Measurements from ENCODE around the gene SPAG8. TPM values are rescaled to one million over a fixed set of nuclear protein-coding genes. Genes with fewer than 3 reads are reported as not detected.

The SPAG8 gene
- polyA plus RNA-seq, 2 of the 4 experiments (the other 2 are of a cell fraction) = 0.31 to 0.45 TPM

DNA sequence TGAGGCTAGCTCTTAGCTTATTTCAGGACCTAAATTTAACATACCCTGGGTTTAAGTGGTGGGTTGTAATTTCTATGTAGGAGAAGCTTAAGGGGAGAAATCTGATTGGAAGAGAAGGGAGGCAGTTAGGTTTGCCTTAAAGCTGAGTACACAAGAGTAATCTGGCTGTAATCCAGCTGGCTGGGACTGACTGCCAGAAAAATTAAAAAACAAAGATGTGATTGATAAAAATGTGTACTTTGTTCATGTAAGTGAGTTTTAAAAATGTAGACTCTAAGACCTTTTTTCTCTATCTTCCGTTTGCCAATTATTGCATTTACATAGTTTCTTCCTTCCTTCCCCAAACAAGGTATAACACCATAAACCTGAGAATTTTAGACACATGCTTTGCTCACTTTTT, 40.5 kb downstream of the SPAG8 start (continued):
- TF ChIP-seq, protein P1, sequence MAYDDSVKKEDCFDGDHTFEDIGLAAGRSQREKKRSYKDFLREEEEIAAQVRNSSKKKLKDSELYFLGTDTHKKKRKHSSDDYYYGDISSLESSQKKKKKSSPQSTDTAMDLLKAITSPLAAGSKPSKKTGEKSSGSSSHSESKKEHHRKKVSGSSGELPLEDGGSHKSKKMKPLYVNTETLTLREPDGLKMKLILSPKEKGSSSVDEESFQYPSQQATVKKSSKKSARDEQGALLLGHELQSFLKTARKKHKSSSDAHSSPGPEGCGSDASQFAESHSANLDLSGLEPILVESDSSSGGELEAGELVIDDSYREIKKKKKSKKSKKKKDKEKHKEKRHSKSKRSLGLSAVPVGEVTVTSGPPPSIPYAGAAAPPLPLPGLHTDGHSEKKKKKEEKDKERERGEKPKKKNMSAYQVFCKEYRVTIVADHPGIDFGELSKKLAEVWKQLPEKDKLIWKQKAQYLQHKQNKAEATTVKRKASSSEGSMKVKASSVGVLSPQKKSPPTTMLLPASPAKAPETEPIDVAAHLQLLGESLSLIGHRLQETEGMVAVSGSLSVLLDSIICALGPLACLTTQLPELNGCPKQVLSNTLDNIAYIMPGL (CRISPR knock-in tag; IDR thresholded peaks at IDR 0.05; ENCODE audit: borderline replicate concordance) = no peak
- TF ChIP-seq ZNF302 (CRISPR knock-in tag; IDR thresholded peaks at IDR 0.05) (no peak), RNF2 (IDR thresholded peaks at IDR 0.05; ENCODE audit: borderline replicate concordance, low read depth) (no peak), HOXB13 (CRISPR knock-in tag; IDR thresholded peaks at IDR 0.05; ENCODE audit: low read depth) (no peak), RAD21 (conservative IDR thresholded peaks at IDR 0.05 in 1 of 2, IDR thresholded peaks at IDR 0.05 in 1 of 2) (no peak)
- TF ChIP-seq, protein P2, sequence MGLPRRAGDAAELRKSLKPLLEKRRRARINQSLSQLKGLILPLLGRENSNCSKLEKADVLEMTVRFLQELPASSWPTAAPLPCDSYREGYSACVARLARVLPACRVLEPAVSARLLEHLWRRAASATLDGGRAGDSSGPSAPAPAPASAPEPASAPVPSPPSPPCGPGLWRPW (IDR thresholded peaks at IDR 0.05) = no peak

DNA sequence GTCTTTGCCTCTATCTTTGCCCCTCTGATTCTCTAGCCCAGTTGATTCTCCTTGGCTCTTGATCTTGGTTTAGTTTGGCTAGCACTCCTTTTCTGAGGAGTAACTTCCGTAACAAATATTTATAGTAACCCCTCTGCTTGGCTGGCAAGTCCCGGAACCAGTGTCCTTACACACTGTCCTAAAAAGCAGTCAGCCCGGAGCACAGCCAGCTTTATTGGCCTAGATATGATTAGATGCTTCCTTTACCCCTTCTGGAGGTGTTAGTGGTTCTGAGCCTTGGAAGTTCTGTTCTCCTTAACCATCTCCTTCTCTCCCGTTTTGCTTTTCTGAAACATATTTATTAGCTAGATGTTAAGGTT, 41.0 kb downstream of the SPAG8 start:
- Histone ChIP-seq H3K9me3 (no peaks in the 10 kb centered on the region), H3K27ac (no peak overlapping the region), H3K4me3 (no peak overlapping the region), H3K4me1 (peaks cover 23% of the 10 kb centered on the region), H3K4me2 (peak overlapping the region; percentile 61)
- ChIA-PET POLR2A (interaction anchor here (0.9 kb wide), 1 partner anchor 14 kb away, joined by 4 read pairs; no protein-coding TSS in a partner anchor), CTCF (interaction anchor here (0.8 to 13.6 kb wide), 7 partner anchors 15 to 121 kb away, joined by 3 to 122 read pairs (median 6); partner anchors contain the start of gene SPAG8)
- TF ChIP-seq ZFP36 (IDR thresholded peaks at IDR 0.05; ENCODE audit: borderline replicate concordance, partially characterized antibody) (no peak), PHF8 (IDR thresholded peaks at IDR 0.05; ENCODE audit: borderline replicate concordance, low read depth) (no peak), EHMT2 (IDR thresholded peaks at IDR 0.05; ENCODE audit: low read depth) (no peak), NR3C1 (IDR thresholded peaks at IDR 0.05) (no peak), ESRRA (IDR thresholded peaks at IDR 0.05; ENCODE audit: borderline replicate concordance, low read length) (no peak), SREBF2 (IDR thresholded peaks at IDR 0.05) (no peak), MAFK (IDR thresholded peaks at IDR 0.05; ENCODE audit: partially characterized antibody) (no peak), ZSCAN20 (CRISPR knock-in tag; IDR thresholded peaks at IDR 0.05) (no peak), JUNB (IDR thresholded peaks at IDR 0.05) (no peak), EHF (CRISPR knock-in tag; IDR thresholded peaks at IDR 0.05) (no peak)
- TF ChIP-seq, protein P3, sequence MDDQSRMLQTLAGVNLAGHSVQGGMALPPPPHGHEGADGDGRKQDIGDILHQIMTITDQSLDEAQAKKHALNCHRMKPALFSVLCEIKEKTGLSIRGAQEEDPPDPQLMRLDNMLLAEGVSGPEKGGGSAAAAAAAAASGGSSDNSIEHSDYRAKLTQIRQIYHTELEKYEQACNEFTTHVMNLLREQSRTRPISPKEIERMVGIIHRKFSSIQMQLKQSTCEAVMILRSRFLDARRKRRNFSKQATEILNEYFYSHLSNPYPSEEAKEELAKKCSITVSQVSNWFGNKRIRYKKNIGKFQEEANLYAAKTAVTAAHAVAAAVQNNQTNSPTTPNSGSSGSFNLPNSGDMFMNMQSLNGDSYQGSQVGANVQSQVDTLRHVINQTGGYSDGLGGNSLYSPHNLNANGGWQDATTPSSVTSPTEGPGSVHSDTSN (IDR thresholded peaks at IDR 0.05) = no peak
- TF ChIP-seq, protein P4, sequence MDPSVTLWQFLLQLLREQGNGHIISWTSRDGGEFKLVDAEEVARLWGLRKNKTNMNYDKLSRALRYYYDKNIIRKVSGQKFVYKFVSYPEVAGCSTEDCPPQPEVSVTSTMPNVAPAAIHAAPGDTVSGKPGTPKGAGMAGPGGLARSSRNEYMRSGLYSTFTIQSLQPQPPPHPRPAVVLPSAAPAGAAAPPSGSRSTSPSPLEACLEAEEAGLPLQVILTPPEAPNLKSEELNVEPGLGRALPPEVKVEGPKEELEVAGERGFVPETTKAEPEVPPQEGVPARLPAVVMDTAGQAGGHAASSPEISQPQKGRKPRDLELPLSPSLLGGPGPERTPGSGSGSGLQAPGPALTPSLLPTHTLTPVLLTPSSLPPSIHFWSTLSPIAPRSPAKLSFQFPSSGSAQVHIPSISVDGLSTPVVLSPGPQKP (IDR thresholded peaks at IDR 0.05; ENCODE audit: low read depth, low read length) = no peak
- TF ChIP-seq, protein P5, sequence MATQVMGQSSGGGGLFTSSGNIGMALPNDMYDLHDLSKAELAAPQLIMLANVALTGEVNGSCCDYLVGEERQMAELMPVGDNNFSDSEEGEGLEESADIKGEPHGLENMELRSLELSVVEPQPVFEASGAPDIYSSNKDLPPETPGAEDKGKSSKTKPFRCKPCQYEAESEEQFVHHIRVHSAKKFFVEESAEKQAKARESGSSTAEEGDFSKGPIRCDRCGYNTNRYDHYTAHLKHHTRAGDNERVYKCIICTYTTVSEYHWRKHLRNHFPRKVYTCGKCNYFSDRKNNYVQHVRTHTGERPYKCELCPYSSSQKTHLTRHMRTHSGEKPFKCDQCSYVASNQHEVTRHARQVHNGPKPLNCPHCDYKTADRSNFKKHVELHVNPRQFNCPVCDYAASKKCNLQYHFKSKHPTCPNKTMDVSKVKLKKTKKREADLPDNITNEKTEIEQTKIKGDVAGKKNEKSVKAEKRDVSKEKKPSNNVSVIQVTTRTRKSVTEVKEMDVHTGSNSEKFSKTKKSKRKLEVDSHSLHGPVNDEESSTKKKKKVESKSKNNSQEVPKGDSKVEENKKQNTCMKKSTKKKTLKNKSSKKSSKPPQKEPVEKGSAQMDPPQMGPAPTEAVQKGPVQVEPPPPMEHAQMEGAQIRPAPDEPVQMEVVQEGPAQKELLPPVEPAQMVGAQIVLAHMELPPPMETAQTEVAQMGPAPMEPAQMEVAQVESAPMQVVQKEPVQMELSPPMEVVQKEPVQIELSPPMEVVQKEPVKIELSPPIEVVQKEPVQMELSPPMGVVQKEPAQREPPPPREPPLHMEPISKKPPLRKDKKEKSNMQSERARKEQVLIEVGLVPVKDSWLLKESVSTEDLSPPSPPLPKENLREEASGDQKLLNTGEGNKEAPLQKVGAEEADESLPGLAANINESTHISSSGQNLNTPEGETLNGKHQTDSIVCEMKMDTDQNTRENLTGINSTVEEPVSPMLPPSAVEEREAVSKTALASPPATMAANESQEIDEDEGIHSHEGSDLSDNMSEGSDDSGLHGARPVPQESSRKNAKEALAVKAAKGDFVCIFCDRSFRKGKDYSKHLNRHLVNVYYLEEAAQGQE (IDR thresholded peaks at IDR 0.05) = no peak
- no peak for DNase-seq (ENCODE audit: low read depth in 1 of 2, low spot score in 1 of 2)
- WGBS (ENCODE audit: missing lambda C conversion rate) = 42% methylated on average over 4 of the region's 4 CpGs
- ATAC-seq = peak in 1 of 2 experiments; percentile 55; a peak in 3 of 6 replicates
- FAIRE-seq = peak; percentile 36
